Fibroblast of skin of scalp (primary cell): ENCODE results near the gene SNIP1.
A peak's percentile ranks its signal among the peaks of the same experiment; 100 is the strongest.
"Not testable (repeated sequence)": the region's sequence is repeated elsewhere in the genome, so short reads cannot be mapped to it uniquely, and the experiment has no call there.

Experiments
- DNase-seq: peaks from one replicate; pipeline ENCODE4 v3.0.0-alpha.2; 2013

SNIP1 gene

DNA sequence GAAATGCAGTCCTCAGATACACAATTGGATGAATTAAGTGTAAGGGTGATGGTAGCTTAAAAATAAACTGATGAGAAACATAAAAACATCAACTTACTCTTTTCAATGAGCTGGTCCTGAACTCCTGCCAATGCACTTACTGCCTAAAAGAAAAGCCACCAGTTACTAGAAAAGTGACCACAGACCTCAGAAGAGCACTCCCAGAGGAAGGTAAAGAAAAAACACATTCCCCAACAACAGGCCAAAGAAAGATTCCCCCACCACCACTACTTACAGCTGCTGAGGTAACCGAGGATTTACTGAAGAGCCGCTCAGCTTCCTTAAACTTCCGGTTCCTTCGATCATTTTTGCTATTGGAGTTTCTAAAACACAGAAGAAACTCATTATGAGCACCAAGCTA lies 44.9 kb downstream of the SNIP1 start:
- DNase-seq: peak; percentile 36

GRCh38 chr1:37506740-37507139 lies 47.4 kb downstream of the SNIP1 start:
- no peak for DNase-seq

GRCh38 chr1:37502791-37503190 lies 51.3 kb downstream of the SNIP1 start:
- not testable (repeated sequence) for DNase-seq

- no peak for DNase-seq
Observed at GRCh38 chr1:37502104-37502503, 52.0 kb downstream of the SNIP1 start.

DNA sequence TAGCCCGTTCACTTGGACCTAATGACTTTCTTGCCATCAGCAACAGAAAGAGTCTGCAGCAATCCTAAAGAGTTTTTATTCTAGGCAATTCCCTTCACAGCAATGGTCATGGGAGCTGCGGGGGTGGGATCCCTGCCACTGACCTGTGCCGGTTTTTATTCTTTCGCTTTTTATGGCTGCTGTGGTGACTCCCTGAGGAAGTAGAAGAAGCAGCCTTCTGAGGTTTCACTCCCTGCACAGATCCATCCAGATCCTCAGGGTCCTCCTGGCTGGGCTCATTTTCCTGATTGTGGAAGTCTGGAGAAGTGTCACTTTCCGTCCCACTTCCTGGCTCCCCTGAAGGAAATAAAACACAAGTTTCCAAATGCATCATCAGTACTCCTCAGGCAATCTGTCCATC lies 52.4 kb downstream of the SNIP1 start:
- DNase-seq: no peak

DNA sequence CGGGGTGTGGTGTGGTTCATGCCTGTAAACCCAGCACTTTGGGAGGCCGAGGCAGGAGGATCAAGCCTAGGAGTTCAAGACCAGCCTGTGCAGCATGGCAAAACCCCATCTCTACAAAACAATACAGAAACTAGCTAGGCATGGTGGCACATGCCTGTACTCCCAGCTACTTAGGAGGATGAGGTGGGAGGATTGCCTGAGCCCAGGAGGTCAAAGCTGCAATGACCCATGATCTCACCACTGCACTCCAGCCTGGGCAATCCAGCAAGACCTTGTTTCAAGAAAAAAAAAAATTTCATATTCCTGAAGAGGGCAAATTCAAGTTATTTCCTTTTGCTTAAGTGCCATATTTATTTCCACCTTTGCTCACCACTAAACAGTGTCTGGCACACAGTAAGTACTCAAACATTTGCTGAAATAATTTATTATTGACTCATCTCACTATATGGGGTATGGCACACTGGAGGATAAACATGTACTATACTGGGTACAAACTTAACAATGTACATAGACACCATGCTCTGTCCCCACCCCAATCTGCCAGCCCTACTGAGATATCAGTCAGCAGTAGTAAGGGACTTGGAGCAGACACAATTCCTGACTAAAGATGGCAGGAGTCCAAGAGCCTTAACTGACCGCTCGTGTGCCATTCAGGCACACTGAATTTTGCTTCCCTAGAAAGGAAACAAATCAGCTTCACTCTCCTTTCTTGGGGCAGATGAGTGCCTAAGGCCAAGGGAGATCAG lies 55.0 kb downstream of the SNIP1 start:
- peak; percentile 42 for DNase-seq

DNA sequence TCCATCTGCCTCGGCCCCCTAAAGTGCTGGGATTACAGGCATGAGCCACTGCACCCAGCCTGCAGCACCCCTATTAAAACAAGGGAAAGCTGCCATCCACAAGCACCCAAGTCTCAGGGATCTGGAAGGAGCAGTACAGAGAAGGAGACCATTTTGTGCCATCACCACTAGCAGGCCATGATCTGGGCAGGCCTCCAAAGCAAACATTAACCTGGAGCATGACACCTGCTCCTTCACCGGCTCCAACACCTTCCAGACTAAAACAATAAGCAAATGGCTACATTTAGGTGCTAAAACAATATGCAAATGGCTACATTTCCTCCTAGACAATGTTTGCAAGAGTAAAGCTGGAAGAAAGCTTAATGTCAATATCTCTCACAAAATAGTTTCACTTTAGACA lies 56.3 kb downstream of the SNIP1 start:
- no peak for DNase-seq

DNA sequence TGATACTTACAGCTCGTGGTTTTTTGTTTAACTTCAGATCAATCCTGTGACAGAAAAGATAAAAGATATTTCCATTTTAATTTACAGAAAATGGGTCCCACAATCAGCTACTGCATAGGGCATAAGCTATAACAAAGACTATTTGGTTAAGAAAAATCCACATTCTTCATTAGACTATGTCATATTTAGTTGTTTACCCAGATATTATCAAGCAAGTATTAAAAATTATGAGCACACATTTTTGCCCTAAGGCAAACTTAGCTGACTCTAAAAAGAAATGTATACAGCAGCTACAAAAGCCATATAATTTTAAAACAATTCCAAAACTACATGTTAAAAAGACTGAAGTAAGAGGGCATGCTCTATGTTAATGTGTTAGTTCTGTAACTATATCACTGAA lies 58.2 kb downstream of the SNIP1 start:
- no peak for DNase-seq

DNA sequence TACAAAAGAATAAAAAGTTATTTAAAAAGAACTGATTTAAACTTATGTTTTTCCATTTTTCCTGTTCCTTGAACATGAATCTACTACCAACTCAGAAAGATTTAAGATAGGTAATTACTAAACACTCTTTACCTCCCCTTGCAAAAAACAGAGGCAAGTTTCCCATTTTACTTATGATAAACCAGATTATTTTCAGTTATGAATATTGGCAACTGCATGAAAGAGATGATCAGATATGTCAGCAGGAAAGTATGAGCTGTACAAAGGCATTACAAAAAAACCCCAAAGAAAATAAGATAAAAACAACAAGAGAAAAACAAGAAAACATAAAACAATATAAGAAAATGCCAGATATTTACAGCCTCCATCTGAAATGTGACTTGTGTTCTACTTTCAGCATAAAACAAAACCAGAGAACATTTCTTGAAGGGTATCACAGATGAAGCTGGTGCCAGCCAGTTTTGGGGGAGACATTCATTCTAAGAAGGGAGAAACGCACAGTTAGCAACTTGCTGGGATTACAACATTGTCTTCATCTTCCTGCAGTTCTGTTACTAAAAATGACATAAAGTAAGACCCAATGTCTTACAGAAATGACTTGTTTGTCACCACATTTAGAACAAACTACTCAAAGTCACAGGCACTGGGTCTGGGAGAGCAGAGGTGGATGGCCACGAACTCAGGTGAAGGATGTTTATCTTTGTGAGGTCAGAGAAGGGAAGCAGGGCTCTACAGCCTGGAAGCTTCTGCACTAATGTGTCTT lies 60.6 kb downstream of the SNIP1 start:
- no peak for DNase-seq

- DNase-seq: no peak
Observed at GRCh38 chr1:37487619-37487984, 66.5 kb downstream of the SNIP1 start.

DNA sequence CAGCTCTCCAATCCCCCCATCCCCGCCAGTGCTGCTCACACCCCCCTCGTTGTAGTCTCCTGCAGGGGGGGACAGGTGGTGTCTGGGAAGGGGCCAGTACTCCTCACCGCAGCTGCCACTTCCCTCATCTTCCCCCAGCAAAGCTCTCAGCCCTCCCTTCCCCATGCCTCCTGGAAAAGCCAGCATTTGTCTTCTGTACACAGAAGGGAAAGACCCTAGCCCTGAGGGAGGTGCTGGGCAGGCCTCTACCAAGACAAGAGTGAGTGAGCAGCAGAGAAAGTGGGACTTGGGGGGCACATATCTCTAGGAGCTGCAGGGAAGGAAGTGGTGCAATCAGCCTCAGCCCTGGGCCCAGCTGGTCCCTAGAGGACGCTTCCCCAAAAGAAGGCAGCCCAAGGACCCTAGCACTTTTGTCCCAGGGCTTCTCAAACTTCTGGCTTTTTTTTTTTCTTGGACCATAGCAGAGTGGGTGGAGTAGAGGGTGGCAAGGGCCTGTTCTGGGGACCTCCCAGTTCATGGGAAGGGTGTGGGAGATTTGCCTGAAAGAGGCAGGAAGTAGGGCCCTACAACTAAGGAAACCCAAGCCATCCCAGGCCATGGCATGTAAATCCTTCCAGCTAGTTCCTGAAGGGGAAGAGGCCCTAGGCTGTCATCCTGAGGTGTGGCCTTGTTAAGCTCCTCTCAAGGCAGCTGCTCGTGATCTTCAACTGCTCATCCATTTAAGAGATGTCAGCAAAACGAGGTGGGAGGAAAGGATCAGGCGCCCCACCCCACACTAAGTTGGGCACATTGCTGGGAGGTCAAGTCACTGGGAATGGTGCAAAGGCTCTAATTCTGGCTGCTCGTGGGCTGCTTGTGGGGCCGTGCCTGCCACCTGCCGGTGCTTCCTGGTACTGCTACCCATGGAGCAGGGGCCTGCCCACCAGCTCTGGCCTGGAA lies 67.1 kb downstream of the SNIP1 start:
- peak; percentile 72 for DNase-seq

DNA sequence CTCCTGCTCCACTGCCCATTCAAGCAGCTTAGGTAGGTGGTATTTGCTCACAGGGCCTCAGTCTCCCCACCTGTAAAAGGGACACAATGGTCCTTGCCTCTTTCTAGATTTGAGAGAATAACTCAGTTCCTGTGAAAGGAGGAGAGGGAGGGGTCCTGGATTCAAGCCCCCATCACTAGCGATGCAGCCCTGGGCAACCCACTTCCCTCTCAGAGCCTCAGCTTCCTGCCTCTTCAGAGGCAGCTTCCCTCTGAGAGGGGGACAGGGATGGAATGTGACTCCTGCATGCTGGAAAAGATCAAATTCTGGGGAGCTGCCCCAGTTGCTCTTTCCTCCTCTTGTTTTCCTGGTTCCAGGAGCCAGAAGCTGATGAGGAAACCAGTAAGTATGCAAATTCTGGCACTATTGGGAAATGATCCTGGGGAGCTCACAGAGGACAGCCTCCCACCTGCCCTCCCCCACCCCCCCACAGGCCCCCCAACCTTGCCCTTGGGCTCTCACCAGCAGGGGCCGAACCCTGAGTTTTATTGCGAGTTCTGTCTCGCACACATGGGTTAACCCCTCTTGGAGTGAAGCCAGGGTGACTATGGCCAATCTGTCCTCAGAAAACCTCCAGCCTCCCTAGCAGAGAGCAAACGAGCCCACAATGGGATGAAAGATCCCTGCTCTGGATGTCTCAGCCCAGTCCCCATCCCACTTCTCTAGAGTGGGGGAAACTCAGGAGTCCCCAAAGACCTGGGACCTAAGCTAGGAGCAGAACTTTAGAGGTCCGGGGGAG lies 68.0 kb downstream of the SNIP1 start:
- no peak for DNase-seq
